Stimulated activated effector memory CD8-positive, alpha-beta T cell treated with anti-CD3 and anti-CD28 coated beads, Interleukin-12 subunit alpha, Interleukin-12 subunit beta, amount 100 ng/mL, for 72 hours (primary cell): ENCODE data around the gene RNF26.

Source experiments
- ATAC-seq: fragments of 150-1000 bp; cut with Tn5 transposase; 2 replicates; pipeline ENCODE4 v1.10.0; 2021
- DNase-seq, 2 donors: peaks; one replicate each; pipeline ENCODE4 v3.0.0; 2021 to 2022; ENCODE audit warnings: low spot score in 2 of 2
- H3K27ac Mint-ChIP-seq: one replicate; pipeline ENCODE4 v1.8.0; 2022; ENCODE audit warnings: mild to moderate bottlenecking, mixed read lengths
- H3K36me3 Mint-ChIP-seq: one replicate; pipeline ENCODE4 v1.8.0; 2022; ENCODE audit warnings: mild to moderate bottlenecking, mixed read lengths
- H3K4me1 Mint-ChIP-seq: one replicate; pipeline ENCODE4 v1.8.0; 2022; ENCODE audit warnings: mixed read lengths
- H3K4me3 Mint-ChIP-seq: one replicate; pipeline ENCODE4 v1.8.0; 2022; ENCODE audit warnings: mild to moderate bottlenecking, mixed read lengths
- H3K9me3 Mint-ChIP-seq: one replicate; pipeline ENCODE4 v1.8.0; 2022; ENCODE audit warnings: mixed read lengths

Gene RNF26

GRCh38 chr11:119320776-119321524 is 13.4 kb upstream of the RNF26 start:
- peaks cover 37% of the 10 kb centered on the region for H3K4me1 Mint-ChIP-seq
- DNase-seq (peak; percentile 59 to 85), ATAC-seq (peak; percentile 73)
- H3K27ac Mint-ChIP-seq: peak overlapping the region; percentile 94
- no peaks in the 10 kb centered on the region for H3K9me3 Mint-ChIP-seq
- H3K4me3 Mint-ChIP-seq: peak overlapping the region; percentile 82
- peaks cover 5% of the 10 kb centered on the region for H3K36me3 Mint-ChIP-seq

- Mint-ChIP-seq H3K27ac (no peak overlapping the region), H3K36me3 (peaks cover 5% of the 10 kb centered on the region), H3K9me3 (no peaks in the 10 kb centered on the region), H3K4me1 (peaks cover 36% of the 10 kb centered on the region), H3K4me3 (peak overlapping the region; percentile 82)
- ATAC-seq: no peak
- DNase-seq: no peak
Measured at GRCh38 chr11:119322360-119322739, 12.0 kb upstream of the RNF26 start.

GRCh38 chr11:119322921-119323531 is 11.3 kb upstream of the RNF26 start:
- Mint-ChIP-seq H3K36me3 (peaks cover 5% of the 10 kb centered on the region), H3K4me1 (peaks cover 35% of the 10 kb centered on the region), H3K4me3 (no peak overlapping the region), H3K27ac (no peak overlapping the region), H3K9me3 (no peaks in the 10 kb centered on the region)
- ATAC-seq: no peak
- peak in 1 of 2 donors; percentile 44 for DNase-seq

- H3K36me3 Mint-ChIP-seq: peaks cover 5% of the 10 kb centered on the region
- no peaks in the 10 kb centered on the region for H3K9me3 Mint-ChIP-seq
- peak overlapping the region; percentile 26 for H3K27ac Mint-ChIP-seq
- DNase-seq: peak; percentile 78 to 92
- H3K4me3 Mint-ChIP-seq: no peak overlapping the region
- peaks cover 30% of the 10 kb centered on the region for H3K4me1 Mint-ChIP-seq
- ATAC-seq: no peak
Measured at GRCh38 chr11:119323532-119324033, 10.7 kb upstream of the RNF26 start.

GRCh38 chr11:119324189-119324588 is 10.1 kb upstream of the RNF26 start:
- Mint-ChIP-seq H3K27ac (no peak overlapping the region), H3K4me1 (peaks cover 24% of the 10 kb centered on the region), H3K4me3 (no peak overlapping the region), H3K36me3 (no peaks in the 10 kb centered on the region), H3K9me3 (no peaks in the 10 kb centered on the region)
- no peak for DNase-seq
- ATAC-seq: no peak

- Mint-ChIP-seq H3K27ac (no peak overlapping the region), H3K9me3 (no peaks in the 10 kb centered on the region), H3K4me3 (no peak overlapping the region), H3K4me1 (peaks cover 8% of the 10 kb centered on the region), H3K36me3 (peaks cover 8% of the 10 kb centered on the region)
- DNase-seq: no peak
- no peak for ATAC-seq
Measured at GRCh38 chr11:119329320-119329719, 5.0 kb upstream of the RNF26 start.

GRCh38 chr11:119330237-119330636 is 4.1 kb upstream of the RNF26 start:
- Mint-ChIP-seq H3K4me3 (no peak overlapping the region), H3K36me3 (peaks cover 16% of the 10 kb centered on the region), H3K9me3 (no peaks in the 10 kb centered on the region), H3K4me1 (peaks cover 15% of the 10 kb centered on the region), H3K27ac (no peak overlapping the region)
- ATAC-seq: no peak
- no peak for DNase-seq

- Mint-ChIP-seq H3K4me1 (peaks cover 33% of the 10 kb centered on the region), H3K36me3 (peaks cover 21% of the 10 kb centered on the region), H3K4me3 (peak overlapping the region; percentile 97), H3K27ac (peak overlapping the region; percentile 15), H3K9me3 (no peaks in the 10 kb centered on the region)
- DNase-seq (no peak), ATAC-seq (no peak)
Measured at GRCh38 chr11:119332111-119332765, 2.1 kb upstream of the RNF26 start.

GRCh38 chr11:119335091-119335654 is 846 bp downstream of the RNF26 start:
- peaks cover 45% of the 10 kb centered on the region for H3K4me1 Mint-ChIP-seq
- peaks cover 26% of the 10 kb centered on the region for H3K36me3 Mint-ChIP-seq
- no peaks in the 10 kb centered on the region for H3K9me3 Mint-ChIP-seq
- ATAC-seq (no peak), DNase-seq (no peak)
- peak overlapping the region; percentile 97 for H3K4me3 Mint-ChIP-seq
- H3K27ac Mint-ChIP-seq: peak overlapping the region; percentile 98

- DNase-seq (no peak), ATAC-seq (no peak)
- Mint-ChIP-seq H3K27ac (peak overlapping the region; percentile 98), H3K36me3 (peaks cover 26% of the 10 kb centered on the region), H3K4me3 (peak overlapping the region; percentile 97), H3K9me3 (no peaks in the 10 kb centered on the region), H3K4me1 (peaks cover 48% of the 10 kb centered on the region)
Measured at GRCh38 chr11:119335655-119336543, 1.6 kb downstream of the RNF26 start.

GRCh38 chr11:119336744-119337469 is 2.6 kb downstream of the RNF26 start:
- Mint-ChIP-seq H3K9me3 (no peaks in the 10 kb centered on the region), H3K27ac (no peak overlapping the region), H3K4me1 (peaks cover 53% of the 10 kb centered on the region), H3K36me3 (peaks cover 26% of the 10 kb centered on the region), H3K4me3 (peak overlapping the region; percentile 97)
- DNase-seq: no peak
- ATAC-seq: no peak

- no peak overlapping the region for H3K4me3 Mint-ChIP-seq
- ATAC-seq (no peak), DNase-seq (no peak)
- H3K9me3 Mint-ChIP-seq: no peaks in the 10 kb centered on the region
- peaks cover 50% of the 10 kb centered on the region for H3K4me1 Mint-ChIP-seq
- no peak overlapping the region for H3K27ac Mint-ChIP-seq
- H3K36me3 Mint-ChIP-seq: peaks cover 26% of the 10 kb centered on the region
Measured at GRCh38 chr11:119337581-119338317, 3.4 kb downstream of the RNF26 start.

GRCh38 chr11:119338318-119338890 is 4.1 kb downstream of the RNF26 start:
- H3K27ac Mint-ChIP-seq: no peak overlapping the region
- H3K4me3 Mint-ChIP-seq: no peak overlapping the region
- H3K4me1 Mint-ChIP-seq: peaks cover 45% of the 10 kb centered on the region
- peak; percentile 57 to 88 for DNase-seq
- H3K36me3 Mint-ChIP-seq: peaks cover 26% of the 10 kb centered on the region
- ATAC-seq: peak; percentile 44
- no peaks in the 10 kb centered on the region for H3K9me3 Mint-ChIP-seq
